Endothelial cell of umbilical vein (primary cell): Measurements from ENCODE around the gene TSSC4. TPM values are rescaled to one million over a fixed set of nuclear protein-coding genes. Genes with fewer than 3 reads are reported as not detected.

Experiments
- BruUV-seq: library from RNA; stranded (reverse); fragments of 400-500 nt; replicated peaks from 2 replicates; lab custom pipeline; 2021; lab: Mats Ljungman, UMichigan
- CTCF ChIA-PET: fragments of 300-600, 350-600 bp; sonication (Branson Sonifier 250); formaldehyde crosslinking; loops from one replicate; lab custom pipeline; 2021; ENCODE audit warnings: antibody characterized with exemption, inconsistent platforms; lab: Charles Lee
- POLR2A ChIA-PET: fragments of 300-600, 350-600 bp; sonication (Branson Sonifier 250); formaldehyde crosslinking; loops from one replicate; lab custom pipeline; 2021; ENCODE audit warnings: antibody characterized with exemption, inconsistent platforms; lab: Charles Lee
- DNase-seq: peaks from one replicate; pipeline ENCODE4 v3.0.0-alpha.2; 2011; ENCODE audit warnings: low read depth, low spot score
- FAIRE-seq: peaks from 2 replicates; lab custom pipeline; 2011; peaks lifted over from hg19 to GRCh38; lab: Jason Lieb, UNC
- H2AFZ ChIP-seq: 2 replicates; pipeline ENCODE4 v1.6.0; 2012; ENCODE audit warnings: low read depth, low read length, control low read depth, inconsistent platforms
- H3K27ac ChIP-seq: 2 replicates; pipeline ENCODE4 v1.5.1; 2011; ENCODE audit warnings: low read depth, mild to moderate bottlenecking, control low read depth, low read length, moderate library complexity; ENCODE audit not compliant: insufficient read depth
- H3K27me3 ChIP-seq, 2 experiments: 2 replicates each; pipeline versions ENCODE4 v1.6.0 to v1.6.1; 2011; ENCODE audit warnings: low read length in 2 of 2, mixed read lengths in 1 of 2; ENCODE audit not compliant: control insufficient read depth in 2 of 2, insufficient read depth in 2 of 2
- H3K36me3 ChIP-seq, 2 experiments: 2 replicates in 1 of 2; 3 replicates in 1 of 2; pipeline ENCODE4 v1.5.1; 2011; ENCODE audit warnings: low read length in 2 of 2, mild to moderate bottlenecking in 1 of 2, moderate library complexity in 1 of 2; ENCODE audit not compliant: control insufficient read depth in 2 of 2, insufficient read depth in 2 of 2; ENCODE audit errors: extremely low read depth in 1 of 2
- H3K4me1 ChIP-seq: 3 replicates; pipeline ENCODE4 v1.5.1; 2011; ENCODE audit warnings: mild to moderate bottlenecking, low read length; ENCODE audit not compliant: control insufficient read depth, insufficient read depth; ENCODE audit errors: extremely low read depth
- H3K4me2 ChIP-seq: 2 replicates; pipeline ENCODE4 v1.6.1; 2011; ENCODE audit warnings: low read length, control low read depth, mixed read lengths; ENCODE audit not compliant: insufficient read depth
- H3K4me3 ChIP-seq, 3 experiments: fragments of 200-600 bp in 1 of 3; sonication (generic), shearing (Covaris generic) in 1 of 3; replicated peaks in 1 of 3; 2 replicates each; pipeline ENCODE4 v1.5.1; 2011 to 2016; ENCODE audit warnings: control low read depth in 3 of 3, low read length in 3 of 3, mild to moderate bottlenecking in 2 of 3, inconsistent platforms in 1 of 3, low read depth in 1 of 3, moderate library complexity in 1 of 3; ENCODE audit not compliant: insufficient read depth in 1 of 3
- H3K79me2 ChIP-seq: 2 replicates; pipeline ENCODE4 v1.6.0; 2012; ENCODE audit warnings: low read length, inconsistent platforms; ENCODE audit not compliant: control insufficient read depth, insufficient read depth
- H3K9ac ChIP-seq: replicated peaks from 2 replicates; pipeline ENCODE3; 2011; ENCODE audit warnings: low read length, control low read depth; ENCODE audit not compliant: insufficient read depth; ENCODE audit errors: extremely low read depth
- H3K9me1 ChIP-seq: replicated peaks from 3 replicates; pipeline ENCODE4 v1.6.0; 2011; ENCODE audit warnings: mild to moderate bottlenecking, low read length; ENCODE audit not compliant: control insufficient read depth, insufficient read depth; ENCODE audit errors: extremely low read depth
- H3K9me3 ChIP-seq: replicated peaks from 2 replicates; pipeline ENCODE4 v1.5.1; 2012; ENCODE audit warnings: low read length, inconsistent platforms; ENCODE audit not compliant: control insufficient read depth, insufficient read depth
- H4K20me1 ChIP-seq: replicated peaks from 2 replicates; pipeline ENCODE3; 2011; ENCODE audit warnings: mild to moderate bottlenecking, low read length; ENCODE audit not compliant: control insufficient read depth, insufficient read depth; ENCODE audit errors: extremely low read depth
- EZH2 ChIP-seq: IDR thresholded peaks from 2 replicates; pipeline ENCODE4 v1.6.1; 2012; ENCODE audit warnings: borderline replicate concordance, low read depth, mild to moderate bottlenecking, moderate library complexity, low read length, inconsistent platforms; ENCODE audit not compliant: severe bottlenecking
- FOS ChIP-seq: IDR thresholded peaks from 2 replicates; pipeline ENCODE4 v1.6.1; 2011; ENCODE audit warnings: mild to moderate bottlenecking, low read length, moderate library complexity, borderline replicate concordance; ENCODE audit not compliant: insufficient read depth
- GATA2 ChIP-seq: IDR thresholded peaks from 2 replicates; pipeline ENCODE4 v1.7.0; 2011; ENCODE audit warnings: low read depth, mild to moderate bottlenecking, moderate library complexity, mixed read lengths, low read length; ENCODE audit not compliant: insufficient read length, insufficient read depth
- JUN ChIP-seq: IDR thresholded peaks from 2 replicates; pipeline ENCODE4 v1.6.1; 2011; ENCODE audit warnings: borderline replicate concordance, low read depth; ENCODE audit not compliant: insufficient read length, insufficient read depth
- MYC ChIP-seq: IDR thresholded peaks from one replicate; pipeline ENCODE4 v1.6.1; 2011; ENCODE audit warnings: mild to moderate bottlenecking, low read depth, low read length
- POLR2A ChIP-seq: IDR thresholded peaks from 2 replicates; pipeline ENCODE4 v1.6.1; 2012; ENCODE audit warnings: low read depth, mild to moderate bottlenecking, control low read depth, low read length
- POLR2AphosphoS5 ChIP-seq: IDR thresholded peaks from 2 replicates; pipeline ENCODE4 v1.6.1; 2012; ENCODE audit warnings: low read depth, mild to moderate bottlenecking, control low read depth, low read length, moderate library complexity; ENCODE audit not compliant: insufficient read depth
- dilution Hi-C: fragments of 300-500 bp; cut with MboI; formaldehyde crosslinking; loops from one replicate; pipeline ENCODE4 v1.15.0; 2019; ENCODE audit warnings: low sequenced_read_pairs; ENCODE audit not compliant: extremely low pct_ligation_motif_present
- intact Hi-C: fragments of 100-400 bp; cut with micrococcal nuclease; formaldehyde crosslinking; loops from one replicate; pipeline ENCODE4 v1.10.0; 2022
- polyA plus RNA-seq, 4 experiments: library from polyadenylated mRNA; depleted of rRNA in 3 of 4; stranded (reverse) in 3 of 4; unstranded in 1 of 4; fragments of >200 nt; gene quantifications; 2 replicates each; pipeline versions ENCODE4 v1.2.1 to v1.2.3, GENCODE V29; 2011 to 2012; ENCODE audit warnings: missing spikeins in 1 of 4
- total RNA-seq: library from RNA; stranded (reverse); gene quantifications from 2 replicates; pipeline ENCODE4 v1.2.3, GENCODE V29; 2021
- TF ChIP-seq, protein P1 (sequence below), 2 donors: IDR thresholded peaks; 1 replicate in 1 of 2; 2 replicates in 1 of 2; pipeline ENCODE4 v1.5.1; 2011; ENCODE audit warnings: low read length in 2 of 2, mild to moderate bottlenecking in 2 of 2, moderate library complexity in 2 of 2, control low read depth in 1 of 2, inconsistent platforms in 1 of 2, low read depth in 1 of 2; ENCODE audit not compliant: insufficient read depth in 1 of 2; ENCODE audit errors: extremely low read depth in 1 of 2
- TF ChIP-seq, protein P2 (sequence below): IDR thresholded peaks from 2 replicates; pipeline ENCODE4 v1.6.1; 2011; ENCODE audit not compliant: insufficient read depth, insufficient read length

The TSSC4 gene
- total and polyA plus RNA-seq, 2 donors (not counting 3 experiments of a cell fraction or from before 2014, with no cell fraction given): 42.7 to 59.6 TPM

DNA sequence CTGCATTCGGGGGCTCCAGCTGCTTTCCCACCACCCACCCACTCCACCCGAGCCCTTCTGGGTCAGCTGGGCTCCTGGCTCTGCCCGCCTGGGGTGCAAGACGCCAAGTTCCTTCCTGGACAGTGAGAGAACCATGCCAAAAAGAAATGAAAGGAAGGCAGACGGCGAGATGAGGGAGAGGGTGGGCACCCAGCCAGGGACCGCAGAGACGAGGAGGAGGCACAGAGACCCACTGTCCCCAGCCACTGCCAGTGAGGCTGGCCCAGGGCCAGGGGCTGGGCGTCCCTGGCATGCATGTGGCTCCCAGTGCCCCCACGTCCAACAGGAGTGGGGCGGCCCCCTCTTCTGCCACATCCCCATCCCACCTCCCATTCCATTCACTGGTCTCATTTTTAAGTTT is 34.3 kb upstream of the TSSC4 start:
- BruUV-seq: no TSS peak
- POLR2A ChIA-PET: no interaction called here
- Histone ChIP-seq H3K27ac (no peak overlapping the region), H3K4me1 (no peaks in the 10 kb centered on the region), H3K9ac (no peak overlapping the region), H3K4me3 (no peak overlapping the region), H3K79me2 (no peaks in the 10 kb centered on the region), H3K9me3 (no peaks in the 10 kb centered on the region), H3K36me3 (no peaks in the 10 kb centered on the region), H4K20me1 (no peaks in the 10 kb centered on the region), H3K27me3 (no peaks in the 10 kb centered on the region), H3K9me1 (no peaks in the 10 kb centered on the region), H2AFZ (no peak overlapping the region), H3K4me2 (no peak overlapping the region)
- intact Hi-C loops: no loop called here
- DNase-seq: no peak
- CTCF ChIA-PET: interaction anchor here (1.5 kb wide), 1 partner anchor 11 kb away, joined by 3 read pairs; the partner anchor contains the start of gene CD81
- no peak for FAIRE-seq
- dilution Hi-C loops: no loop called here
- TF ChIP-seq, protein P1, sequence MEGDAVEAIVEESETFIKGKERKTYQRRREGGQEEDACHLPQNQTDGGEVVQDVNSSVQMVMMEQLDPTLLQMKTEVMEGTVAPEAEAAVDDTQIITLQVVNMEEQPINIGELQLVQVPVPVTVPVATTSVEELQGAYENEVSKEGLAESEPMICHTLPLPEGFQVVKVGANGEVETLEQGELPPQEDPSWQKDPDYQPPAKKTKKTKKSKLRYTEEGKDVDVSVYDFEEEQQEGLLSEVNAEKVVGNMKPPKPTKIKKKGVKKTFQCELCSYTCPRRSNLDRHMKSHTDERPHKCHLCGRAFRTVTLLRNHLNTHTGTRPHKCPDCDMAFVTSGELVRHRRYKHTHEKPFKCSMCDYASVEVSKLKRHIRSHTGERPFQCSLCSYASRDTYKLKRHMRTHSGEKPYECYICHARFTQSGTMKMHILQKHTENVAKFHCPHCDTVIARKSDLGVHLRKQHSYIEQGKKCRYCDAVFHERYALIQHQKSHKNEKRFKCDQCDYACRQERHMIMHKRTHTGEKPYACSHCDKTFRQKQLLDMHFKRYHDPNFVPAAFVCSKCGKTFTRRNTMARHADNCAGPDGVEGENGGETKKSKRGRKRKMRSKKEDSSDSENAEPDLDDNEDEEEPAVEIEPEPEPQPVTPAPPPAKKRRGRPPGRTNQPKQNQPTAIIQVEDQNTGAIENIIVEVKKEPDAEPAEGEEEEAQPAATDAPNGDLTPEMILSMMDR (IDR thresholded peaks at IDR 0.05; ENCODE audit: extremely low read depth in 1 of 2, insufficient read depth in 1 of 2, low read depth in 1 of 2, low read length in 2 of 2): no peak
- TF ChIP-seq GATA2: no peak
- TF ChIP-seq JUN: no peak
- TF ChIP-seq FOS: no peak
- TF ChIP-seq EZH2: no peak
- no peak for TF ChIP-seq POLR2AphosphoS5
- TF ChIP-seq MYC: no peak
- TF ChIP-seq, protein P2, sequence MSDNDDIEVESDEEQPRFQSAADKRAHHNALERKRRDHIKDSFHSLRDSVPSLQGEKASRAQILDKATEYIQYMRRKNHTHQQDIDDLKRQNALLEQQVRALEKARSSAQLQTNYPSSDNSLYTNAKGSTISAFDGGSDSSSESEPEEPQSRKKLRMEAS: no peak
- TF ChIP-seq POLR2A: no peak
